A549 (cell line): ENCODE data around the gene CCDC80. TPM values are rescaled to one million over a fixed set of nuclear protein-coding genes. Genes with fewer than 3 reads are reported as not detected.

Experiments used
- ATAC-seq, 2 experiments: fragments of 200-7000 bp in 1 of 2; fragments of >200 bp in 1 of 2; cut with Nextera tagmentation in 1 of 2; cut with Tn5 transposase in 1 of 2; 3 replicates each; pipeline versions ENCODE4 v1.8.0 to v1.9.1; 2018 to 2020; ENCODE audit warnings: mild to moderate bottlenecking in 1 of 2, moderate library complexity in 1 of 2
- CTCF ChIA-PET: fragments of 300-600 bp; sonication (Branson Sonifier 250); formaldehyde crosslinking; extraction: SDS; loops from one replicate; lab custom pipeline; 2021; ENCODE audit warnings: antibody characterized with exemption, inconsistent platforms; lab: Yijun Ruan, JAX
- POLR2A ChIA-PET: fragments of 350-600 bp; formaldehyde crosslinking; extraction: SDS; loops from one replicate; lab custom pipeline; 2021; ENCODE audit warnings: antibody characterized with exemption, inconsistent platforms; lab: Yijun Ruan, JAX
- DNase-seq, 2 experiments: peaks; one replicate each; pipeline versions ENCODE4 v3.0.0 to v3.0.0-alpha.2; 2011 to 2016; ENCODE audit warnings: low read depth in 1 of 2, low spot score in 1 of 2
- FAIRE-seq: peaks from 2 replicates; lab custom pipeline; 2011; peaks lifted over from hg19 to GRCh38; lab: Jason Lieb, UNC
- H3K27ac ChIP-seq, 2 experiments: fragments of >200 bp; sonication (Bioruptor Twin); formaldehyde crosslinking; 3 replicates each; pipeline ENCODE4 v1.5.1; 2016 to 2017
- H3K4me1 ChIP-seq: fragments of >200 bp; sonication (Bioruptor Twin); formaldehyde crosslinking; 3 replicates; pipeline ENCODE4 v1.6.1; 2016
- H3K4me2 ChIP-seq: fragments of >200 bp; sonication (Bioruptor Twin); formaldehyde crosslinking; 3 replicates; pipeline ENCODE4 v1.6.1; 2016
- H3K4me3 ChIP-seq: fragments of >200 bp; sonication (Bioruptor Twin); formaldehyde crosslinking; 3 replicates; pipeline ENCODE4 v1.5.1; 2016
- H3K9me3 ChIP-seq: fragments of >200 bp; sonication (Bioruptor Twin); formaldehyde crosslinking; 3 replicates; pipeline ENCODE4 v1.6.1; 2016
- CEBPB ChIP-seq, 2 experiments: fragments of >200 bp in 1 of 2; sonication (Bioruptor Twin) in 1 of 2; formaldehyde crosslinking in 1 of 2; IDR thresholded peaks; 2 replicates each; pipeline ENCODE4 v1.6.1; 2012 to 2016
- CTCF ChIP-seq: fragments of >200 bp; sonication (Bioruptor Twin); formaldehyde crosslinking; IDR thresholded peaks from 3 replicates; pipeline ENCODE4 v1.5.1; 2016
- EP300 ChIP-seq, 2 experiments: fragments of >200 bp; sonication (Bioruptor Twin); formaldehyde crosslinking; IDR thresholded peaks; 2 replicates in 1 of 2; 3 replicates in 1 of 2; pipeline ENCODE4 v1.6.1; 2016 to 2017
- ESRRA ChIP-seq: fragments of 150-350 bp; IDR thresholded peaks from 2 replicates; pipeline ENCODE4 v1.6.1; 2014; ENCODE audit warnings: mild to moderate bottlenecking, low read length, borderline replicate concordance
- FOSB ChIP-seq: fragments of 250-450 bp; sonication (Bioruptor Pico); IDR thresholded peaks from 2 replicates; pipeline ENCODE4 v1.5.0; 2020; ENCODE audit warnings: mild to moderate bottlenecking, moderate library complexity
- GATA3 ChIP-seq: IDR thresholded peaks from 2 replicates; pipeline ENCODE4 v1.6.1; 2012; ENCODE audit warnings: borderline replicate concordance
- KDM1A ChIP-seq: fragments of 200-600 bp; sonication (generic); IDR thresholded peaks from 2 replicates; pipeline ENCODE4 v1.6.1; 2016; ENCODE audit warnings: low read depth, mild to moderate bottlenecking
- KDM5A ChIP-seq: fragments of 200-600 bp; sonication (generic); IDR thresholded peaks from 2 replicates; pipeline ENCODE4 v1.6.1; 2016; ENCODE audit warnings: antibody characterized with exemption, mild to moderate bottlenecking
- MAX ChIP-seq: IDR thresholded peaks from 2 replicates; pipeline ENCODE4 v1.6.1; 2012
- MAZ ChIP-seq: fragments of 150-350 bp; IDR thresholded peaks from 2 replicates; pipeline ENCODE4 v1.6.1; 2014; ENCODE audit warnings: antibody characterized with exemption, low read depth, low read length, borderline replicate concordance
- NPAS2 ChIP-seq: fragments of 250-450 bp; sonication (Bioruptor Pico); IDR thresholded peaks from 2 replicates; pipeline ENCODE4 v1.8.0; 2022; ENCODE audit warnings: mild to moderate bottlenecking, moderate library complexity, borderline replicate concordance
- NR3C1 ChIP-seq: fragments of >200 bp; sonication (Bioruptor Twin); formaldehyde crosslinking; IDR thresholded peaks from 3 replicates; pipeline ENCODE4 v1.6.1; 2017
- RCOR1 ChIP-seq: fragments of 150-350 bp; IDR thresholded peaks from 2 replicates; pipeline ENCODE4 v1.6.1; 2014; ENCODE audit warnings: antibody characterized with exemption, low read length, low read depth
- REST ChIP-seq: fragments of 200-600 bp; sonication (generic); IDR thresholded peaks from 2 replicates; pipeline ENCODE4 v1.6.1; 2016; ENCODE audit warnings: antibody characterized with exemption, mild to moderate bottlenecking, moderate library complexity
- RFX5 ChIP-seq: fragments of 450-650 bp; IDR thresholded peaks from 2 replicates; pipeline ENCODE4 v1.7.1; 2014; ENCODE audit warnings: antibody characterized with exemption, mild to moderate bottlenecking, moderate library complexity
- SREBF2 ChIP-seq: fragments of 450-650 bp; IDR thresholded peaks from 2 replicates; pipeline ENCODE4 v1.6.1; 2014; ENCODE audit warnings: mild to moderate bottlenecking, moderate library complexity
- ZNF302 ChIP-seq: fragments of 250-450 bp; sonication (Bioruptor Pico); IDR thresholded peaks from 2 replicates; pipeline ENCODE4 v1.9.0; 2021; ENCODE audit warnings: inconsistent platforms, mild to moderate bottlenecking, moderate library complexity
- ZSCAN20 ChIP-seq: fragments of 250-450 bp; sonication (Bioruptor Pico); IDR thresholded peaks from 2 replicates; pipeline ENCODE4 v1.8.0; 2022; ENCODE audit warnings: mild to moderate bottlenecking, moderate library complexity
- WGBS: methylation state at CpG from one replicate; pipeline ENCODE4 v1.1.6; 2017; ENCODE audit errors: missing lambda C conversion rate; 5-methylcytosine and 5-hydroxymethylcytosine counted together
- polyA plus RNA-seq, 4 experiments: library from polyadenylated mRNA; depleted of rRNA in 3 of 4; stranded (reverse); fragments of >200 nt; fragmentation: RNase III in 1 of 4; extraction: RNeasy Plus Mini Kit Qiagen cat#74134 plus additional on column Dnase treatment in 1 of 4; gene quantifications; 2 replicates in 3 of 4; 3 replicates in 1 of 4; pipeline ENCODE4 v1.2.3, GENCODE V29; 2011 to 2017

Gene CCDC80
- polyA plus RNA-seq, 2 of the 4 experiments (the other 2 are of a cell fraction), result 54.1 to 148 TPM

- TF ChIP-seq CTCF (no peak), SREBF2 (no peak), REST (no peak)
Measured at GRCh38 chr3:112687616-112688015, 46.7 kb upstream of the CCDC80 start (continued).

GRCh38 chr3:112687211-112687610 is 46.3 kb upstream of the CCDC80 start:
- ATAC-seq (peak in 1 of 2 experiments; percentile 40; a peak in 3 of 6 replicates), DNase-seq (peak in 1 of 2 experiments; percentile 45), FAIRE-seq (no peak)
- POLR2A ChIA-PET, result no interaction called here
- WGBS, result 6% methylated on average over 3 of the region's 3 CpGs
- CTCF ChIA-PET, result interaction anchor here (1.6 kb wide), 1 partner anchor 127 kb away, joined by 4 read pairs; no protein-coding TSS in a partner anchor
- H3K4me3 ChIP-seq, result no peak overlapping the region
- H3K27ac ChIP-seq, result peak overlapping the region; percentile 87 to 88
- 0 out of 3 replicates have a peak, but pooled peaks cover under 1% of the 10 kb centered on the region for H3K9me3 ChIP-seq
- peak overlapping the region; percentile 61 for H3K4me2 ChIP-seq
- TF ChIP-seq KDM1A, result no peak
- no peak for TF ChIP-seq CEBPB (IDR thresholded peaks at IDR 0.05)
- no peak for TF ChIP-seq RCOR1
- peaks cover 78% of the 10 kb centered on the region for H3K4me1 ChIP-seq

- no peak for DNase-seq
- Histone ChIP-seq H3K4me1 (peaks cover 87% of the 10 kb centered on the region), H3K9me3 (no peaks in the 10 kb centered on the region), H3K4me2 (peak overlapping the region; percentile 61; the same call in 1 of the 3 replicates), H3K4me3 (no peak overlapping the region), H3K27ac (peak overlapping the region; percentile 87 to 88)
- WGBS, result 78% methylated on average over 5 of the region's 5 CpGs
- no peak for FAIRE-seq
- TF ChIP-seq RFX5, result no peak
- 0 out of 2 replicates have a peak, but pooled peaks have one; percentile 21 for TF ChIP-seq MAX
- TF ChIP-seq KDM5A, result no peak
- CTCF ChIA-PET, result interaction anchor here (1.3 to 1.7 kb wide), 4 partner anchors 32 to 293 kb away, joined by 3 to 4 read pairs (median 4); no protein-coding TSS in a partner anchor
- ATAC-seq, result no peak
- POLR2A ChIA-PET, result no interaction called here
Measured at GRCh38 chr3:112685956-112686799, 45.2 kb upstream of the CCDC80 start.

GRCh38 chr3:112685420-112685819 is 44.5 kb upstream of the CCDC80 start:
- H3K4me3 ChIP-seq, result no peak overlapping the region
- TF ChIP-seq NR3C1 (no peak), FOSB (CRISPR knock-in tag) (no peak), ZNF302 (CRISPR knock-in tag) (no peak), EP300 (IDR thresholded peaks at IDR 0.05) (no peak), GATA3 (no peak), ESRRA (no peak), ZSCAN20 (no peak), KDM5A (no peak), NPAS2 (CRISPR knock-in tag) (no peak), MAZ (no peak)
- no peak for FAIRE-seq
- 88% methylated on average over 7 of the region's 7 CpGs for WGBS
- peak overlapping the region; percentile 58 to 88 for H3K27ac ChIP-seq
- H3K4me1 ChIP-seq, result peaks cover 87% of the 10 kb centered on the region
- no peak for ATAC-seq
- POLR2A ChIA-PET, result no interaction called here
- no peak overlapping the region for H3K4me2 ChIP-seq
- CTCF ChIA-PET, result interaction anchor here (1.3 to 1.7 kb wide), 3 partner anchors 32 to 294 kb away, joined by 3 to 4 read pairs (median 3); no protein-coding TSS in a partner anchor
- no peak for DNase-seq
- no peaks in the 10 kb centered on the region for H3K9me3 ChIP-seq
